Lower lobe of right lung (tissue), 2 donors: ENCODE data around the gene ATG9A. TPM values are rescaled to one million over a fixed set of nuclear protein-coding genes. Genes with fewer than 3 reads are reported as not detected.
A peak's percentile ranks its signal among the peaks of the same experiment; 100 is the strongest.

Experiments
- ATAC-seq, 2 donors: fragments of 200-7000 bp; cut with Tn5 transposase; one replicate each; pipeline ENCODE4 v1.9.1; 2020 to 2022; ENCODE audit warnings: mild to moderate bottlenecking in 2 of 2, moderate library complexity in 2 of 2
- DNase-seq: peaks from one replicate; pipeline ENCODE4 v3.0.0-alpha.2; 2020
- H3K27ac ChIP-seq: fragments of 200-600 bp; one replicate; pipeline ENCODE4 v1.8.0; 2022
- H3K27me3 ChIP-seq: fragments of 200-600 bp; one replicate; pipeline ENCODE4 v1.8.0; 2022; ENCODE audit warnings: low read depth
- H3K36me3 ChIP-seq: fragments of 200-600 bp; one replicate; pipeline ENCODE4 v1.8.0; 2022; ENCODE audit warnings: mild to moderate bottlenecking
- H3K4me1 ChIP-seq: fragments of 200-600 bp; one replicate; pipeline ENCODE4 v1.8.0; 2022
- H3K4me3 ChIP-seq: fragments of 200-600 bp; one replicate; pipeline ENCODE4 v1.8.0; 2022; ENCODE audit warnings: mild to moderate bottlenecking
- H3K9me3 ChIP-seq: fragments of 200-600 bp; one replicate; pipeline ENCODE4 v1.8.0; 2022
- CTCF ChIP-seq: fragments of 200-600 bp; IDR thresholded peaks from one replicate; pipeline ENCODE4 v1.8.0; 2022; ENCODE audit warnings: antibody characterized with exemption, mild to moderate bottlenecking
- intact Hi-C: fragments of 100-400 bp; cut with DNase I; formaldehyde crosslinking; loops from one replicate; pipeline ENCODE4 v1.11.0; 2022
- total RNA-seq: library from RNA; stranded (reverse); fragmentation: NEBNext Ultra II Directional; extraction: Animal tissue kit (Norgen Biotek cat#: 25700); gene quantifications from one replicate; pipeline ENCODE4 v1.2.1, GENCODE V29; 2021
- donor health status: DM: no; HTN: yes; CAD: no; lungs with severe emphysema.

Gene ATG9A
- total RNA-seq, 1 donor from 2014 or later, result 45.7 TPM

- Histone ChIP-seq H3K27ac (peak overlapping the region; percentile 85), H3K4me1 (peaks cover 38% of the 10 kb centered on the region), H3K9me3 (no peaks in the 10 kb centered on the region), H3K27me3 (no peaks in the 10 kb centered on the region), H3K36me3 (peaks cover 9% of the 10 kb centered on the region), H3K4me3 (peak overlapping the region; percentile 72)
- intact Hi-C loops, result no loop called here
- ATAC-seq, result peak; percentile 5 to 21
- TF ChIP-seq CTCF, result no peak
- no peak for DNase-seq
These were observed 25.3 kb upstream of the ATG9A start for GRCh38 chr2:219254590-219255201.

GRCh38 chr2:219253753-219254589, 24.5 kb upstream of the ATG9A start, which contains the start of gene TUBA4A:
TSS of gene TUBA4A (minus strand) at chr2:219253918. CDS start at chr2:219253858, 60 bp downstream.
- intact Hi-C loops, result no loop called here
- H3K27me3 ChIP-seq, result no peaks in the 10 kb centered on the region

GRCh38 chr2:219252900-219253752, 23.7 kb upstream of the ATG9A start, which contains the start of gene TUBA4B:
TSS of gene TUBA4B (plus strand) at chr2:219253243. CDS start at chr2:219253408, 165 bp downstream.
- intact Hi-C loops, result no loop called here
- Histone ChIP-seq H3K27ac (peak within 1 kb of the TSS; percentile 85), H3K27me3 (no peaks in the 10 kb centered on the region), H3K4me1 (peaks cover 53% of the 10 kb centered on the region), H3K9me3 (no peaks in the 10 kb centered on the region), H3K36me3 (peaks cover 14% of the 10 kb centered on the region), H3K4me3 (peak within 1 kb of the TSS; percentile 72)
- TF ChIP-seq CTCF, result no peak
- ATAC-seq (peak; percentile 6 to 31), DNase-seq (peak; percentile 66)

More at GRCh38 chr2:219253753-219254589, 24.5 kb upstream of the ATG9A start, which contains the start of gene TUBA4A:
- Histone ChIP-seq H3K9me3 (no peaks in the 10 kb centered on the region), H3K36me3 (peaks cover 9% of the 10 kb centered on the region), H3K4me1 (peaks cover 45% of the 10 kb centered on the region), H3K4me3 (peak within 1 kb of the TSS; percentile 72), H3K27ac (peak within 1 kb of the TSS; percentile 85)
- ATAC-seq (peak; percentile 94), DNase-seq (peak; percentile 93)
- TF ChIP-seq CTCF, result peak; percentile 14

GRCh38 chr2:219252570-219252899, 23.1 kb upstream of the ATG9A start:
- DNase-seq (no peak), ATAC-seq (no peak)
- Histone ChIP-seq H3K27me3 (no peaks in the 10 kb centered on the region), H3K36me3 (peaks cover 19% of the 10 kb centered on the region), H3K4me1 (peaks cover 58% of the 10 kb centered on the region), H3K9me3 (no peaks in the 10 kb centered on the region), H3K27ac (peak overlapping the region; percentile 85), H3K4me3 (peak overlapping the region; percentile 72)
- no peak for TF ChIP-seq CTCF
- intact Hi-C loops, result no loop called here

GRCh38 chr2:219252084-219252483, 22.6 kb upstream of the ATG9A start:
- Histone ChIP-seq H3K9me3 (no peaks in the 10 kb centered on the region), H3K4me3 (peak overlapping the region; percentile 72), H3K27me3 (no peaks in the 10 kb centered on the region), H3K4me1 (peaks cover 62% of the 10 kb centered on the region), H3K36me3 (peaks cover 23% of the 10 kb centered on the region), H3K27ac (peak overlapping the region; percentile 85)
- ATAC-seq (no peak), DNase-seq (no peak)
- no peak for TF ChIP-seq CTCF
- intact Hi-C loops, result no loop called here
